HG02938 (cell line): ENCODE data around the gene C1R.
"Not testable (repeated sequence)": the region's sequence is repeated elsewhere in the genome, so short reads cannot be mapped to it uniquely, and the experiment has no call there.

Experiments
- ATAC-seq: cut with Tn5 transposase; IDR thresholded peaks from one replicate; pipeline ENCODE4 v1.9.1; 2021; ENCODE audit warnings: mild to moderate bottlenecking, moderate library complexity; ENCODE audit not compliant: unreplicated experiment

Gene C1R

GRCh38 chr12:7069386-7069785, 22.9 kb downstream of the C1R start:
- no peak for ATAC-seq

GRCh38 chr12:7068994-7069346, 23.3 kb downstream of the C1R start:
- no peak for ATAC-seq

GRCh38 chr12:7068240-7068993, 23.8 kb downstream of the C1R start:
- ATAC-seq, result no peak

GRCh38 chr12:7067096-7067495, 25.1 kb downstream of the C1R start:
- ATAC-seq, result no peak

- ATAC-seq, result no peak
Observed at GRCh38 chr12:7066596-7066995, 25.6 kb downstream of the C1R start.

- ATAC-seq, result no peak
Observed at GRCh38 chr12:7065073-7065623, 27.1 kb downstream of the C1R start.

- no peak for ATAC-seq
Observed at GRCh38 chr12:7064516-7064915, 27.7 kb downstream of the C1R start.

- no peak for ATAC-seq
Observed at GRCh38 chr12:7061596-7061995, 30.6 kb downstream of the C1R start.

- ATAC-seq, result no peak
Observed at GRCh38 chr12:7061138-7061537, 31.1 kb downstream of the C1R start.

GRCh38 chr12:7060353-7060954, 31.8 kb downstream of the C1R start, which contains the start of gene C1S:
Gene C1S, plus strand, starts transcription at chr12:7060718. Its CDS starts 1,195 bp downstream, at chr12:7061913.
- no peak for ATAC-seq

- no peak for ATAC-seq
Observed at GRCh38 chr12:7059780-7060179, 32.5 kb downstream of the C1R start.

GRCh38 chr12:7058850-7059395, 33.3 kb downstream of the C1R start:
- ATAC-seq, result no peak

- no peak for ATAC-seq
Observed at GRCh38 chr12:7058163-7058845, 33.9 kb downstream of the C1R start.

GRCh38 chr12:7055736-7056135, 36.5 kb downstream of the C1R start:
- not testable (repeated sequence) for ATAC-seq

GRCh38 chr12:7054925-7055324, 37.3 kb downstream of the C1R start:
- ATAC-seq, result no peak

- not testable (repeated sequence) for ATAC-seq
Observed at GRCh38 chr12:7049973-7050372, 42.3 kb downstream of the C1R start.

- not testable (repeated sequence) for ATAC-seq
Observed at GRCh38 chr12:7049445-7049951, 42.7 kb downstream of the C1R start.

GRCh38 chr12:7047306-7047705, 44.9 kb downstream of the C1R start:
- ATAC-seq, result no peak

- ATAC-seq, result no peak
Observed at GRCh38 chr12:7046383-7047105, 45.7 kb downstream of the C1R start.

- ATAC-seq, result no peak
Observed at GRCh38 chr12:7045913-7046312, 46.3 kb downstream of the C1R start.

GRCh38 chr12:7042842-7043241, 49.4 kb downstream of the C1R start:
- no peak for ATAC-seq
